H1 (cell line): ENCODE data around the gene GPR52. TPM values are rescaled to one million over a fixed set of nuclear protein-coding genes. Genes with fewer than 3 reads are reported as not detected.

Source experiments
- CTCF ChIA-PET: fragments of 300-600 bp; sonication (Branson Sonifier 250); formaldehyde crosslinking; loops from one replicate; lab custom pipeline; 2021; ENCODE audit not compliant: partially characterized antibody; lab: Charles Lee
- POLR2A ChIA-PET: fragments of 300-600 bp; sonication (Branson Sonifier 250); formaldehyde crosslinking; loops from one replicate; lab custom pipeline; 2021; ENCODE audit warnings: inconsistent platforms; ENCODE audit not compliant: partially characterized antibody; lab: Charles Lee
- DNase-seq, 2 experiments: peaks; one replicate each; pipeline versions ENCODE4 v3.0.0 to v3.0.0-alpha.2; 2010 to 2022; ENCODE audit warnings: low spot score in 2 of 2, low read depth in 1 of 2, mixed read lengths in 1 of 2
- FAIRE-seq: peaks from 2 replicates; lab custom pipeline; 2011; peaks lifted over from hg19 to GRCh38; lab: Jason Lieb, UNC
- H2AFZ ChIP-seq: 2 replicates; pipeline ENCODE4 v1.8.1; 2012; ENCODE audit warnings: low read length, inconsistent platforms
- H2AK5ac ChIP-seq: 2 replicates; pipeline ENCODE4 v1.6.1; 2013; ENCODE audit warnings: low read depth, low read length
- H2BK120ac ChIP-seq: replicated peaks from 2 replicates; pipeline ENCODE3; 2013; ENCODE audit warnings: low read depth, low read length, inconsistent platforms
- H2BK12ac ChIP-seq: 2 replicates; pipeline ENCODE4 v1.6.1; 2013; ENCODE audit warnings: low read depth, low read length
- H2BK15ac ChIP-seq: 2 replicates; pipeline ENCODE4 v1.6.1; 2013; ENCODE audit warnings: low read length
- H2BK20ac ChIP-seq: 2 replicates; pipeline ENCODE4 v1.6.1; 2013; ENCODE audit warnings: low read length
- H2BK5ac ChIP-seq: 2 replicates; pipeline ENCODE4 v1.6.1; 2013; ENCODE audit warnings: low read depth, low read length
- H3K14ac ChIP-seq: 2 replicates; pipeline ENCODE4 v1.6.1; 2013; ENCODE audit warnings: inconsistent platforms; ENCODE audit not compliant: insufficient read length
- H3K18ac ChIP-seq: 2 replicates; pipeline ENCODE4 v1.6.1; 2013; ENCODE audit warnings: low read length; ENCODE audit errors: extremely low read depth
- H3K23ac ChIP-seq: 2 replicates; pipeline ENCODE4 v1.6.1; 2013; ENCODE audit warnings: inconsistent platforms; ENCODE audit not compliant: insufficient read length
- H3K23me2 ChIP-seq: 2 replicates; pipeline ENCODE4 v1.6.1; 2013; ENCODE audit warnings: low read depth, low read length
- H3K27ac ChIP-seq: 2 replicates; pipeline ENCODE4 v1.6.1; 2011; ENCODE audit warnings: low read depth, low read length, inconsistent platforms
- H3K27me3 ChIP-seq, 4 experiments: replicated peaks in 1 of 4; 1 replicate in 1 of 4; 2 replicates in 3 of 4; pipeline versions ENCODE4 v1.6.1 to v1.8.1; 2011 to 2013; ENCODE audit warnings: low read length in 3 of 4, mild to moderate bottlenecking in 3 of 4, inconsistent platforms in 2 of 4, mixed read lengths in 2 of 4, moderate library complexity in 1 of 4; ENCODE audit not compliant: control insufficient read depth in 3 of 4, insufficient read depth in 3 of 4; ENCODE audit errors: extremely low read depth in 1 of 4
- H3K36me3 ChIP-seq, 4 experiments: 2 replicates each; pipeline versions ENCODE4 v1.6.1 to v1.8.1; 2011 to 2013; ENCODE audit warnings: mild to moderate bottlenecking in 4 of 4, low read length in 3 of 4, moderate library complexity in 2 of 4, control low read depth in 1 of 4, inconsistent platforms in 1 of 4; ENCODE audit not compliant: insufficient read depth in 4 of 4, control insufficient read depth in 2 of 4
- H3K4ac ChIP-seq: replicated peaks from 2 replicates; pipeline ENCODE3; 2013; ENCODE audit warnings: low read length, low read depth, mixed read lengths, inconsistent platforms; ENCODE audit not compliant: insufficient read length
- H3K4me1 ChIP-seq, 4 experiments: replicated peaks in 1 of 4; 1 replicate in 1 of 4; 2 replicates in 3 of 4; pipeline versions ENCODE4 v1.6.1 to v1.8.1; 2011 to 2013; ENCODE audit warnings: low read length in 3 of 4, inconsistent platforms in 2 of 4, mixed read lengths in 1 of 4; ENCODE audit not compliant: insufficient read depth in 4 of 4, control insufficient read depth in 3 of 4
- H3K4me2 ChIP-seq, 2 experiments: 2 replicates each; pipeline versions ENCODE4 v1.6.1 to v1.8.1; 2011 to 2013; ENCODE audit warnings: low read depth in 2 of 2, low read length in 2 of 2, control low read depth in 1 of 2, inconsistent platforms in 1 of 2, mild to moderate bottlenecking in 1 of 2; ENCODE audit not compliant: insufficient read depth in 1 of 2
- H3K4me3 ChIP-seq, 4 experiments: fragments of 200-600, 300-600 bp in 1 of 4; sonication (generic), shearing (Covaris generic), sonication (Bioruptor Twin) in 1 of 4; 2 replicates each; pipeline versions ENCODE4 v1.5.1 to v1.8.1; 2011 to 2016; ENCODE audit warnings: low read length in 4 of 4, low read depth in 3 of 4, control low read depth in 2 of 4, inconsistent platforms in 2 of 4, mild to moderate bottlenecking in 2 of 4, mixed read lengths in 1 of 4, moderate library complexity in 1 of 4; ENCODE audit not compliant: insufficient read depth in 2 of 4; ENCODE audit errors: extremely low read depth in 1 of 4
- H3K56ac ChIP-seq: replicated peaks from 2 replicates; pipeline ENCODE3; 2013; ENCODE audit warnings: low read depth, mild to moderate bottlenecking, mixed read lengths, low read length, inconsistent platforms; ENCODE audit not compliant: insufficient read length
- H3K79me1 ChIP-seq: 2 replicates; pipeline ENCODE4 v1.6.1; 2013; ENCODE audit warnings: low read depth, low read length, control low read depth
- H3K79me2 ChIP-seq, 2 experiments: 2 replicates each; pipeline versions ENCODE4 v1.6.1 to v1.8.1; 2012 to 2013; ENCODE audit warnings: low read length in 2 of 2, mild to moderate bottlenecking in 2 of 2, inconsistent platforms in 1 of 2; ENCODE audit not compliant: insufficient read depth in 2 of 2, control insufficient read depth in 1 of 2
- H3K9ac ChIP-seq, 4 experiments: replicated peaks in 1 of 4; 1 replicate in 1 of 4; 2 replicates in 3 of 4; pipeline versions ENCODE4 v1.6.1 to v1.8.1; 2011 to 2013; ENCODE audit warnings: low read depth in 3 of 4, low read length in 3 of 4, control low read depth in 2 of 4, mild to moderate bottlenecking in 2 of 4, moderate library complexity in 2 of 4, inconsistent platforms in 1 of 4; ENCODE audit errors: extremely low read depth in 1 of 4
- H3K9me3 ChIP-seq, 2 experiments: 2 replicates each; pipeline versions ENCODE4 v1.6.1 to v1.8.1; 2012 to 2013; ENCODE audit warnings: mild to moderate bottlenecking in 2 of 2, moderate library complexity in 2 of 2, control low read depth in 1 of 2, inconsistent platforms in 1 of 2, low read depth in 1 of 2, low read length in 1 of 2, mixed read lengths in 1 of 2; ENCODE audit not compliant: insufficient read depth in 2 of 2
- H4K20me1 ChIP-seq, 2 experiments: replicated peaks in 1 of 2; 2 replicates each; pipeline versions ENCODE3 to v1.8.1; 2011 to 2013; ENCODE audit warnings: inconsistent platforms in 2 of 2, low read length in 2 of 2, mild to moderate bottlenecking in 1 of 2; ENCODE audit not compliant: insufficient read depth in 2 of 2, control insufficient read depth in 1 of 2
- H4K5ac ChIP-seq: 2 replicates; pipeline ENCODE4 v1.6.1; 2013; ENCODE audit warnings: low read length, low read depth, mixed read lengths, inconsistent platforms; ENCODE audit not compliant: insufficient read length
- H4K8ac ChIP-seq: 2 replicates; pipeline ENCODE4 v1.8.0; 2013; ENCODE audit warnings: mild to moderate bottlenecking, moderate library complexity, low read length, inconsistent platforms; ENCODE audit not compliant: insufficient read depth; ENCODE audit errors: extremely low read depth
- H4K91ac ChIP-seq: replicated peaks from 2 replicates; pipeline ENCODE3; 2013; ENCODE audit warnings: low read length, mixed read lengths, inconsistent platforms; ENCODE audit not compliant: insufficient read length
- CTCF ChIP-seq, 3 experiments: IDR thresholded peaks; 1 replicate in 2 of 3; 2 replicates in 1 of 3; pipeline versions ENCODE4 v1.5.1 to v1.6.1; 2011; ENCODE audit warnings: low read length in 3 of 3, mild to moderate bottlenecking in 3 of 3, inconsistent platforms in 2 of 3, low read depth in 1 of 3, moderate library complexity in 1 of 3; ENCODE audit not compliant: insufficient read depth in 1 of 3; ENCODE audit errors: control extremely low read depth in 1 of 3
- HDAC6 ChIP-seq: IDR thresholded peaks from one replicate; pipeline ENCODE4 v1.7.1; 2012; ENCODE audit warnings: low read depth, mild to moderate bottlenecking, inconsistent platforms, low read length, moderate library complexity
- RNF2 ChIP-seq: fragments of 200-900, 300-1000 bp; sonication (generic); IDR thresholded peaks from 2 replicates; pipeline ENCODE4 v1.7.1; 2016; ENCODE audit warnings: borderline replicate concordance, low read depth, mild to moderate bottlenecking, antibody characterized with exemption, low read length; ENCODE audit not compliant: poor library complexity, severe bottlenecking; ENCODE audit errors: missing control alignments
- SAP30 ChIP-seq: fragments of 300-600 bp; sonication (generic); IDR thresholded peaks from 2 replicates; pipeline ENCODE4 v1.7.1; 2012; ENCODE audit warnings: low read length, moderate library complexity, mild to moderate bottlenecking, inconsistent platforms; ENCODE audit not compliant: insufficient read depth, insufficient replicate concordance
- ZNF274 ChIP-seq: IDR thresholded peaks from 2 replicates; pipeline ENCODE4 v1.7.0; 2012; ENCODE audit warnings: low read length, borderline replicate concordance; ENCODE audit errors: extremely low read depth
- polyA plus RNA-seq, 7 experiments: library from polyadenylated mRNA; depleted of rRNA in 3 of 7; stranded (reverse) in 5 of 7; unstranded in 2 of 7; fragments of >200 nt in 5 of 7; fragments of 200-250 nt in 2 of 7; gene quantifications; 1 replicate in 5 of 7; 2 replicates in 1 of 7; 4 replicates in 1 of 7; pipeline versions ENCODE4 v1.2.1 to v1.2.3, GENCODE V29; 2011 to 2013; ENCODE audit warnings: missing spikeins in 2 of 7, mixed read lengths in 2 of 7
- total RNA-seq: library from RNA; stranded (reverse); fragmentation: NEBNext Ultra II Directional; extraction: Animal tissue kit (Norgen Biotek cat#: 25700); gene quantifications from 2 replicates; pipeline ENCODE4 v1.2.1, GENCODE V29; 2021

GPR52 gene
- total and polyA plus RNA-seq, 2 of the 8 experiments (the other 6 are each of a cell fraction or from before 2014, with no cell fraction given) = 0.24 to 0.63 TPM

GRCh38 chr1:174428739-174429138 lies 19.0 kb upstream of the GPR52 start:
- Histone ChIP-seq H3K27me3 (no peaks in the 10 kb centered on the region), H2AFZ (no peak overlapping the region), H3K23me2 (no peaks in the 10 kb centered on the region), H3K79me2 (no peaks in the 10 kb centered on the region), H2BK5ac (no peak overlapping the region), H3K4ac (no peak overlapping the region), H3K14ac (no peak overlapping the region), H3K18ac (no peak overlapping the region), H3K27ac (no peak overlapping the region), H4K5ac (no peak overlapping the region), H3K79me1 (no peaks in the 10 kb centered on the region), H3K4me3 (no peak overlapping the region), H4K8ac (no peak overlapping the region), H2AK5ac (no peak overlapping the region), H3K23ac (no peak overlapping the region), H4K91ac (no peak overlapping the region), H4K20me1 (no peaks in the 10 kb centered on the region), H3K9me3 (no peaks in the 10 kb centered on the region), H3K36me3 (no peaks in the 10 kb centered on the region), H3K4me1 (no peaks in the 10 kb centered on the region), H3K4me2 (no peak overlapping the region), H2BK12ac (no peak overlapping the region), H2BK15ac (no peak overlapping the region), H2BK20ac (no peak overlapping the region), H3K56ac (no peak overlapping the region), H2BK120ac (no peak overlapping the region), H3K9ac (no peak overlapping the region)
- FAIRE-seq (no peak), DNase-seq (no peak)
- ChIA-PET POLR2A (interaction anchor here (0.6 to 1.1 kb wide), 3 partner anchors 9 to 452 kb away, joined by 3 to 5 read pairs (median 3); no protein-coding TSS in a partner anchor), CTCF (interaction anchor here (2.4 kb wide), 1 partner anchor 15 kb away, joined by 11 read pairs; no protein-coding TSS in a partner anchor)
- TF ChIP-seq SAP30 (no peak), CTCF (IDR thresholded peaks at IDR 0.05; ENCODE audit: control extremely low read depth in 1 of 3, insufficient read depth in 1 of 3, low read depth in 1 of 3, low read length in 3 of 3) (no peak), HDAC6 (no peak), ZNF274 (no peak), RNF2 (no peak)
